Ovary (tissue), 3 donors: ENCODE measurements around the gene PPP1R13B.
"Not testable (repeated sequence)": the region's sequence is repeated elsewhere in the genome, so short reads cannot be mapped to it uniquely, and the experiment has no call there.

Experiments used
- CTCF ChIP-seq, 3 donors: fragments of 450-650 bp in 2 of 3; fragments of 200-600 bp in 1 of 3; IDR thresholded peaks; one replicate each; pipeline versions ENCODE4 v1.5.1 to v1.8.0; 2016 to 2022; ENCODE audit warnings: antibody characterized with exemption in 3 of 3, mild to moderate bottlenecking in 1 of 3
- EP300 ChIP-seq: sonication (generic); formaldehyde crosslinking; IDR thresholded peaks from one replicate; pipeline ENCODE4 v1.6.1; 2017; ENCODE audit warnings: antibody characterized with exemption
- POLR2A ChIP-seq: fragments of 450-650 bp; IDR thresholded peaks from one replicate; pipeline ENCODE4 v1.6.1; 2017; ENCODE audit warnings: antibody characterized with exemption, mild to moderate bottlenecking, moderate library complexity
- donor health status: DM: no; HTN: no; CAD: no.

GRCh38 chr14:103691655-103692054 is 155.7 kb downstream of the PPP1R13B start:
- TF ChIP-seq CTCF (IDR thresholded peaks at IDR 0.05); POLR2A; EP300: not testable (repeated sequence)
